Measurements from ENCODE around the gene EML6. TPM values are rescaled to one million over a fixed set of nuclear protein-coding genes. Genes with fewer than 3 reads are reported as not detected.

The EML6 gene
- polyA plus RNA-seq, 1 of the 3 experiments (the other 2 are of a cell fraction) = 1.1 TPM

DNA sequence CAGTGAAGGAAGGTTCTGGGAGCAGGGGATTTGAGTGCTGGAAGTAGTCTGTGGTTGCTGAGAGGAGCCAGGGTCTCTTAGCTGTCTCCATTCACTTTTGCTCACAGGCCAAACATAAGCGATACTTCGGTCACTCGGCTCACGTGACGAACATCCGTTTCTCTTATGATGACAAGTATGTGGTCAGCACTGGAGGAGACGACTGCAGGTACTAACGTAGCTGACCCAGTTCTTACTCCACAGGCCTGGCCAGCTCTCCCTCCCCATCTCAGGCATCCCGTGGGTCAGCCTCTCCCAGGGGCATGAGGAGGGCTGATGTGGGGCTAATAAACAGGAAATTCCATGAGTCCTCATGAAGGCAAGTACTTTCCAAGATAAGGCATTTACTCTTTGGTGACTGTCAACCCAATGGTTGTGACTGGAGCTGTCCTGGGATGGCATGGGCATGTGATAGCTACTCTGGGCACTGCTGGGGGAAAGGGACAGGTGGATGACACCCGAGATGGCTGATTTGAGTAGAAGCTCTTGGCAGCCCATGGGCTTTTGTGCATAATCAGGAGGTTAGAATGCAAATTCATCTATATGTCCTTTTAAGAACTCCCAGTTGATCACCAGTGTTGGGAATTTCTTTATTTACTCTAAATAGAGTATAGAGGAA lies 245.2 kb downstream of the EML6 start:
- no peak overlapping the region for H3K4me2 ChIP-seq
- peaks cover 3 to 4% of the 10 kb centered on the region in 2 experiments; a peak in 3 of 4 replicates for H3K4me1 ChIP-seq (ENCODE audit: control insufficient read depth in 1 of 2, insufficient read depth in 2 of 2, low read depth in 1 of 2, low read length in 1 of 2)
- POLR2A ChIA-PET = no interaction called here
- no peak overlapping the region for H3K27ac ChIP-seq (ENCODE audit: low read depth in 2 of 2, low read length in 1 of 2)
- no peaks in the 10 kb centered on the region for H3K27me3 ChIP-seq (ENCODE audit: insufficient read depth)
- peaks cover 53% of the 10 kb centered on the region for H4K20me1 ChIP-seq (ENCODE audit: insufficient read depth)
- no peaks in the 10 kb centered on the region for H3K9me2 ChIP-seq
- 100% methylated on average over 10 of the region's 10 CpGs for WGBS (ENCODE audit: low lambda C conversion rate)
- H3K36me3 ChIP-seq (replicated peaks in 1 of 2; ENCODE audit: control insufficient read depth in 1 of 2, insufficient read depth in 2 of 2, low read length in 1 of 2) = peaks cover 65 to 76% of the 10 kb centered on the region in 2 experiments
- TF ChIP-seq FOSL2 (IDR thresholded peaks at IDR 0.05; ENCODE audit: borderline replicate concordance, low read depth) (no peak), RFX5 (IDR thresholded peaks at IDR 0.05; ENCODE audit: low read length) (no peak), POLR2AphosphoS5 (IDR thresholded peaks at IDR 0.05; ENCODE audit: low read depth, low read length) (no peak; the same call in none of the 2 replicates), YY1 (IDR thresholded peaks at IDR 0.05; ENCODE audit: low read depth) (no peak), JUND (IDR thresholded peaks at IDR 0.05) (no peak), EZH2phosphoT487 (IDR thresholded peaks at IDR 0.05; ENCODE audit: borderline replicate concordance, low read depth) (no peak), ELF1 (IDR thresholded peaks at IDR 0.05) (no peak)
- TF ChIP-seq, protein P1, sequence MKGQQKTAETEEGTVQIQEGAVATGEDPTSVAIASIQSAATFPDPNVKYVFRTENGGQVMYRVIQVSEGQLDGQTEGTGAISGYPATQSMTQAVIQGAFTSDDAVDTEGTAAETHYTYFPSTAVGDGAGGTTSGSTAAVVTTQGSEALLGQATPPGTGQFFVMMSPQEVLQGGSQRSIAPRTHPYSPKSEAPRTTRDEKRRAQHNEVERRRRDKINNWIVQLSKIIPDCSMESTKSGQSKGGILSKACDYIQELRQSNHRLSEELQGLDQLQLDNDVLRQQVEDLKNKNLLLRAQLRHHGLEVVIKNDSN (IDR thresholded peaks at IDR 0.05; ENCODE audit: borderline replicate concordance, low read depth) = no peak
- TF ChIP-seq, protein P2, sequence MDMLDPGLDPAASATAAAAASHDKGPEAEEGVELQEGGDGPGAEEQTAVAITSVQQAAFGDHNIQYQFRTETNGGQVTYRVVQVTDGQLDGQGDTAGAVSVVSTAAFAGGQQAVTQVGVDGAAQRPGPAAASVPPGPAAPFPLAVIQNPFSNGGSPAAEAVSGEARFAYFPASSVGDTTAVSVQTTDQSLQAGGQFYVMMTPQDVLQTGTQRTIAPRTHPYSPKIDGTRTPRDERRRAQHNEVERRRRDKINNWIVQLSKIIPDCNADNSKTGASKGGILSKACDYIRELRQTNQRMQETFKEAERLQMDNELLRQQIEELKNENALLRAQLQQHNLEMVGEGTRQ (IDR thresholded peaks at IDR 0.05; ENCODE audit: borderline replicate concordance, low read depth, low read length) = no peak
- TF ChIP-seq, protein P3, sequence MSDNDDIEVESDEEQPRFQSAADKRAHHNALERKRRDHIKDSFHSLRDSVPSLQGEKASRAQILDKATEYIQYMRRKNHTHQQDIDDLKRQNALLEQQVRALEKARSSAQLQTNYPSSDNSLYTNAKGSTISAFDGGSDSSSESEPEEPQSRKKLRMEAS (IDR thresholded peaks at IDR 0.05; ENCODE audit: low read depth) = no peak
- no peaks in the 10 kb centered on the region for H3K9me3 ChIP-seq
- no peak overlapping the region for H3K4me3 ChIP-seq (ENCODE audit: low read depth in 2 of 2, low read length in 1 of 2)
- no peak for DNase-seq
- no peak overlapping the region for H2AFZ ChIP-seq (ENCODE audit: low read depth)
- peaks cover 52% of the 10 kb centered on the region for H3F3A ChIP-seq (replicated peaks; ENCODE audit: insufficient read depth)
- peaks cover 55% of the 10 kb centered on the region for H3K79me2 ChIP-seq (ENCODE audit: insufficient read depth)
- no peak overlapping the region for H3K9ac ChIP-seq
- CTCF ChIA-PET = interaction anchor here (1.1 to 1.5 kb wide), 2 partner anchors 200 to 207 kb away, joined by 3 read pairs; no protein-coding TSS in a partner anchor

DNA sequence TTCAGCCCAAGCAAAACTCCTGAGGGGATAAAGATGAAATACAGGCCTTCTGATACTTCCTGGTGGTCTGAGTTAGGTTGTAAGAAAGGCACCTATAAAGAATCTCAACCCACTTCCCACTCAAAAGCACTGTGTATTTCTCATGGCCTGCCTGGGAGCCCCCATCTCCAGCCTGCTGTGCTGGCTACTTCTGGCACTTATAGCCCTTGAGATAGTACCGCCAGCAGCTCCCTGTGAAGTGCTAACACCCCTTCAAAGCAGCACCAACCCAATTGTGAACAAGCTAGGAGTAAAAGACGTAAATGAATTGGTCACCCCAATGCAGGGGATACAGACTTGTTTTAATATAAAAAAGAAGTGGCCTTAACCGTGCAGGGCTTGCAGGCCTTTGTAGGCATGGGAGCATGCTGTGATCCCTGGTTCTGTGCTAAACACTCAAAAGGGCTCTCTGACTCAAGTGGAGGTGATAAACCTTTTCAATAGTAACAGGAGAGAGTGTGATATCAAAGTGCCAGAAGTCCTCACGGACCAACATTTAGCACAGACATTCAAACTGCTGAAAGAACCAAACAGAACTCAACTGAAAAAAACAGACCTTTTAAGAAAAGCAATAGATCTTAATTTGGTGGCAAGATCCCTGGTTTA lies 246.0 kb downstream of the EML6 start:
- DNase-seq = no peak
- WGBS (ENCODE audit: low lambda C conversion rate) = 98% methylated on average over 4 of the region's 4 CpGs
- no peak overlapping the region for H3K4me2 ChIP-seq
- peaks cover 60% of the 10 kb centered on the region for H4K20me1 ChIP-seq (ENCODE audit: insufficient read depth)
- no peak overlapping the region for H3K27ac ChIP-seq (ENCODE audit: low read depth in 2 of 2, low read length in 1 of 2)
- H3F3A ChIP-seq (replicated peaks; ENCODE audit: insufficient read depth) = peaks cover 50% of the 10 kb centered on the region
- CTCF ChIA-PET = interaction anchor here (1.1 to 1.6 kb wide), 3 partner anchors 70 to 862 kb away, joined by 3 to 4 read pairs (median 3); no protein-coding TSS in a partner anchor
- no peaks in the 10 kb centered on the region for H3K9me3 ChIP-seq
- H3K9me2 ChIP-seq = no peaks in the 10 kb centered on the region
- H3K4me1 ChIP-seq (ENCODE audit: control insufficient read depth in 1 of 2, insufficient read depth in 2 of 2, low read depth in 1 of 2, low read length in 1 of 2) = peaks cover 3 to 4% of the 10 kb centered on the region in 2 experiments; a peak in 3 of 4 replicates
- peaks cover 69 to 78% of the 10 kb centered on the region in 2 experiments for H3K36me3 ChIP-seq (replicated peaks in 1 of 2; ENCODE audit: control insufficient read depth in 1 of 2, insufficient read depth in 2 of 2, low read length in 1 of 2)
- H3K27me3 ChIP-seq (ENCODE audit: insufficient read depth) = no peaks in the 10 kb centered on the region
- POLR2A ChIA-PET = no interaction called here
- no peak overlapping the region for H3K9ac ChIP-seq
- peaks cover 62% of the 10 kb centered on the region for H3K79me2 ChIP-seq (ENCODE audit: insufficient read depth)
- H3K4me3 ChIP-seq (ENCODE audit: low read depth in 2 of 2, low read length in 1 of 2) = no peak overlapping the region
- H2AFZ ChIP-seq (ENCODE audit: low read depth) = no peak overlapping the region
- TF ChIP-seq, protein P2 (IDR thresholded peaks at IDR 0.05; ENCODE audit: borderline replicate concordance, low read depth, low read length) = no peak
- no peak for TF ChIP-seq RXRA (IDR thresholded peaks at IDR 0.05; ENCODE audit: borderline replicate concordance, low read depth)
- TF ChIP-seq, protein P3 (IDR thresholded peaks at IDR 0.05; ENCODE audit: low read depth) = no peak
- no peak for TF ChIP-seq FOSL2 (IDR thresholded peaks at IDR 0.05; ENCODE audit: borderline replicate concordance, low read depth)
- TF ChIP-seq FOXJ3 (CRISPR knock-in tag; IDR thresholded peaks at IDR 0.05) = no peak
- no peak for TF ChIP-seq FOXM1 (IDR thresholded peaks at IDR 0.05; ENCODE audit: low read depth)
- no peak for TF ChIP-seq GATA2 (CRISPR knock-in tag; IDR thresholded peaks at IDR 0.05)
- TF ChIP-seq, protein P4, sequence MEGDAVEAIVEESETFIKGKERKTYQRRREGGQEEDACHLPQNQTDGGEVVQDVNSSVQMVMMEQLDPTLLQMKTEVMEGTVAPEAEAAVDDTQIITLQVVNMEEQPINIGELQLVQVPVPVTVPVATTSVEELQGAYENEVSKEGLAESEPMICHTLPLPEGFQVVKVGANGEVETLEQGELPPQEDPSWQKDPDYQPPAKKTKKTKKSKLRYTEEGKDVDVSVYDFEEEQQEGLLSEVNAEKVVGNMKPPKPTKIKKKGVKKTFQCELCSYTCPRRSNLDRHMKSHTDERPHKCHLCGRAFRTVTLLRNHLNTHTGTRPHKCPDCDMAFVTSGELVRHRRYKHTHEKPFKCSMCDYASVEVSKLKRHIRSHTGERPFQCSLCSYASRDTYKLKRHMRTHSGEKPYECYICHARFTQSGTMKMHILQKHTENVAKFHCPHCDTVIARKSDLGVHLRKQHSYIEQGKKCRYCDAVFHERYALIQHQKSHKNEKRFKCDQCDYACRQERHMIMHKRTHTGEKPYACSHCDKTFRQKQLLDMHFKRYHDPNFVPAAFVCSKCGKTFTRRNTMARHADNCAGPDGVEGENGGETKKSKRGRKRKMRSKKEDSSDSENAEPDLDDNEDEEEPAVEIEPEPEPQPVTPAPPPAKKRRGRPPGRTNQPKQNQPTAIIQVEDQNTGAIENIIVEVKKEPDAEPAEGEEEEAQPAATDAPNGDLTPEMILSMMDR (IDR thresholded peaks at IDR 0.05) = no peak
- no peak for TF ChIP-seq SIN3A (IDR thresholded peaks at IDR 0.05; ENCODE audit: borderline replicate concordance, low read depth, low read length)
- no peak for TF ChIP-seq NFIC (IDR thresholded peaks at IDR 0.05; ENCODE audit: borderline replicate concordance)
- no peak for TF ChIP-seq TEAD4 (IDR thresholded peaks at IDR 0.05; ENCODE audit: borderline replicate concordance, insufficient read depth)
- no peak for TF ChIP-seq TCF12 (IDR thresholded peaks at IDR 0.05)
- TF ChIP-seq POLR2AphosphoS5 (IDR thresholded peaks at IDR 0.05; ENCODE audit: low read depth, low read length) = no peak; the same call in 1 of the 2 replicates
- no peak for TF ChIP-seq EP300 (IDR thresholded peaks at IDR 0.05; ENCODE audit: borderline replicate concordance in 1 of 2, low read depth in 1 of 2, low read length in 1 of 2)
- no peak for TF ChIP-seq MEF2A (IDR thresholded peaks at IDR 0.05; ENCODE audit: borderline replicate concordance, low read depth)

Data from SK-N-SH (cell line).